ENCODE results near the gene DISP2.

DISP2 gene

GRCh38 chr15:40367686-40368611, 9.9 kb downstream of the DISP2 start:
- Histone ChIP-seq H3K27ac (ENCODE audit: low read length) (no peak overlapping the region), H3K4me1 (ENCODE audit: control insufficient read depth in 1 of 2, insufficient read depth in 2 of 2, low read length in 2 of 2) (peaks cover 0 to 16% of the 10 kb centered on the region in 2 donors), H3K4me3 (ENCODE audit: low read depth in 1 of 2, low read length in 2 of 2) (peak overlapping the region; percentile 21 to 57), H3K27me3 (ENCODE audit: low read depth, low read length) (no peaks in the 10 kb centered on the region), H3K36me3 (ENCODE audit: control insufficient read depth in 1 of 2, insufficient read depth in 2 of 2, low read length in 2 of 2) (no peaks in the 10 kb centered on the region), H3K9me3 (ENCODE audit: control insufficient read depth in 1 of 2, low read length in 2 of 2) (no peaks in the 10 kb centered on the region)

DNA sequence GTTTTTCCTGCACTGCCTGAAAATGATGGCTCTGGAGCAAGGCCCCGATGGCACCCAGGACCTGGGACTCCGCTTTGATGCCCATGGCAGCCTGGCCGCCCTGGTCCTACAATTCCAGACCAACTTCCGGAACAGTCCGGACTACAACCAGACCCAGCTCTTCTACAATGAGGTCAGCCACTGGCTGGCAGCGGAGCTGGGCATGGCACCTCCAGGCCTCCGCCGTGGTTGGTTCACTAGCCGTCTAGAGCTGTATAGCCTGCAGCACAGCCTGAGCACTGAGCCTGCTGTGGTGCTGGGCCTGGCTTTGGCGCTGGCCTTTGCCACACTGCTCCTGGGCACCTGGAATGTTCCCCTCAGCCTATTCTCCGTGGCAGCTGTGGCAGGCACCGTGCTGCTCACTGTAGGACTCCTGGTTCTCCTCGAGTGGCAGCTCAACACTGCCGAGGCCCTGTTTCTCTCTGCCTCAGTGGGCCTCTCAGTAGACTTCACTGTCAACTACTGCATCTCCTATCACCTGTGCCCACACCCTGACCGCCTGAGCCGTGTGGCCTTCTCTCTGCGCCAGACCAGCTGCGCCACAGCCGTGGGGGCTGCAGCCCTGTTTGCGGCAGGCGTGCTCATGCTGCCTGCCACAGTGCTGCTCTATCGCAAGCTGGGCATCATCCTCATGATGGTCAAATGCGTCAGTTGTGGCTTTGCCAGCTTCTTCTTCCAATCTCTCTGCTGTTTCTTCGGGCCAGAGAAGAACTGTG, 10.9 kb downstream of the DISP2 start:
- Histone ChIP-seq H3K27ac (ENCODE audit: low read length) (no peak overlapping the region), H3K4me3 (ENCODE audit: low read depth in 1 of 2, low read length in 2 of 2) (no peak overlapping the region), H3K9me3 (ENCODE audit: control insufficient read depth in 1 of 2, low read length in 2 of 2) (no peaks in the 10 kb centered on the region), H3K36me3 (ENCODE audit: control insufficient read depth in 1 of 2, insufficient read depth in 2 of 2, low read length in 2 of 2) (no peaks in the 10 kb centered on the region), H3K27me3 (ENCODE audit: low read depth, low read length) (no peaks in the 10 kb centered on the region), H3K4me1 (ENCODE audit: control insufficient read depth in 1 of 2, insufficient read depth in 2 of 2, low read length in 2 of 2) (peaks cover 0 to 16% of the 10 kb centered on the region in 2 donors)

DNA sequence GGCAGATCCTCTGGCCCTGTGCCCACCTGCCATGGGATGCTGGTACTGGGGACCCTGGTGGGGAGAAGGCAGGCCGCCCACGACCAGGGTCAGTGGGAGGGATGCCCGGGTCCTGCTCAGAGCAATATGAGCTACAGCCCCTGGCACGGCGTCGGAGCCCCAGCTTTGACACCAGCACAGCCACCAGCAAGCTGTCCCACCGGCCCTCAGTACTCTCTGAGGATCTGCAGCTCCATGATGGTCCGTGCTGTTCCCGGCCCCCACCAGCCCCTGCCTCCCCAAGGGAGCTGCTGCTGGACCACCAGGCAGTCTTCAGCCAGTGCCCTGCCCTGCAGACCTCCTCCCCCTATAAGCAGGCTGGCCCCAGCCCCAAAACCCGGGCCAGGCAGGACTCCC, 11.5 kb downstream of the DISP2 start:
- Histone ChIP-seq H3K27me3 (ENCODE audit: low read depth, low read length) (no peaks in the 10 kb centered on the region), H3K4me1 (ENCODE audit: control insufficient read depth in 1 of 2, insufficient read depth in 2 of 2, low read length in 2 of 2) (peaks cover 0 to 16% of the 10 kb centered on the region in 2 donors), H3K9me3 (ENCODE audit: control insufficient read depth in 1 of 2, low read length in 2 of 2) (no peaks in the 10 kb centered on the region), H3K36me3 (ENCODE audit: control insufficient read depth in 1 of 2, insufficient read depth in 2 of 2, low read length in 2 of 2) (no peaks in the 10 kb centered on the region), H3K27ac (ENCODE audit: low read length) (no peak overlapping the region), H3K4me3 (ENCODE audit: low read depth in 1 of 2, low read length in 2 of 2) (no peak overlapping the region)

DNA sequence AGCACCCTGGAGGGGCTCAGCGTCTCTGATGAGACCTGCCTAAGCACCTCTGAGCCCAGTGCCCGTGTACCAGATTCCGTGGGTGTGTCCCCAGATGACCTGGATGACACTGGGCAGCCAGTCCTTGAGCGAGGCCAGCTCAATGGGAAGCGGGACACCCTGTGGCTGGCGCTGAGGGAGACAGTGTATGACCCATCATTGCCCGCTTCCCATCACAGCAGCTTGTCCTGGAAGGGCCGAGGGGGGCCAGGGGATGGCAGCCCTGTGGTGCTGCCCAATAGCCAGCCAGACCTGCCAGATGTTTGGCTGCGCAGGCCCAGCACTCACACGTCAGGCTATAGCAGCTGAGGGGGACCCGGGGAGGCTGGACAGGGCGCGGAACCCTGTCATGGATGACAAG, 12.0 kb downstream of the DISP2 start:
- Histone ChIP-seq H3K36me3 (ENCODE audit: control insufficient read depth in 1 of 2, insufficient read depth in 2 of 2, low read length in 2 of 2) (no peaks in the 10 kb centered on the region), H3K4me1 (ENCODE audit: control insufficient read depth in 1 of 2, insufficient read depth in 2 of 2, low read length in 2 of 2) (peaks cover 0 to 16% of the 10 kb centered on the region in 2 donors), H3K9me3 (ENCODE audit: control insufficient read depth in 1 of 2, low read length in 2 of 2) (no peaks in the 10 kb centered on the region), H3K4me3 (ENCODE audit: low read depth in 1 of 2, low read length in 2 of 2) (no peak overlapping the region), H3K27me3 (ENCODE audit: low read depth, low read length) (no peaks in the 10 kb centered on the region), H3K27ac (ENCODE audit: low read length) (no peak overlapping the region)

- H3K36me3 ChIP-seq (ENCODE audit: control insufficient read depth in 1 of 2, insufficient read depth in 2 of 2, low read length in 2 of 2), result no peaks in the 10 kb centered on the region
- no peak overlapping the region for H3K27ac ChIP-seq (ENCODE audit: low read length)
- no peaks in the 10 kb centered on the region for H3K9me3 ChIP-seq (ENCODE audit: control insufficient read depth in 1 of 2, low read length in 2 of 2)
- no peak overlapping the region for H3K4me3 ChIP-seq (ENCODE audit: low read depth in 1 of 2, low read length in 2 of 2)
- H3K27me3 ChIP-seq (ENCODE audit: low read depth, low read length), result no peaks in the 10 kb centered on the region
- peaks cover 0 to 4% of the 10 kb centered on the region in 2 donors for H3K4me1 ChIP-seq (ENCODE audit: control insufficient read depth in 1 of 2, insufficient read depth in 2 of 2, low read length in 2 of 2)
These were observed 15.0 kb downstream of the DISP2 start for GRCh38 chr15:40372981-40373380.

- Histone ChIP-seq H3K4me3 (ENCODE audit: low read depth in 1 of 2, low read length in 2 of 2) (no peak overlapping the region), H3K27me3 (ENCODE audit: low read depth, low read length) (no peaks in the 10 kb centered on the region), H3K4me1 (ENCODE audit: control insufficient read depth in 1 of 2, insufficient read depth in 2 of 2, low read length in 2 of 2) (no peaks in the 10 kb centered on the region), H3K9me3 (ENCODE audit: control insufficient read depth in 1 of 2, low read length in 2 of 2) (no peaks in the 10 kb centered on the region), H3K36me3 (ENCODE audit: control insufficient read depth in 1 of 2, insufficient read depth in 2 of 2, low read length in 2 of 2) (no peaks in the 10 kb centered on the region), H3K27ac (ENCODE audit: low read length) (no peak overlapping the region)
These were observed 19.6 kb downstream of the DISP2 start for GRCh38 chr15:40377606-40378005.

DNA sequence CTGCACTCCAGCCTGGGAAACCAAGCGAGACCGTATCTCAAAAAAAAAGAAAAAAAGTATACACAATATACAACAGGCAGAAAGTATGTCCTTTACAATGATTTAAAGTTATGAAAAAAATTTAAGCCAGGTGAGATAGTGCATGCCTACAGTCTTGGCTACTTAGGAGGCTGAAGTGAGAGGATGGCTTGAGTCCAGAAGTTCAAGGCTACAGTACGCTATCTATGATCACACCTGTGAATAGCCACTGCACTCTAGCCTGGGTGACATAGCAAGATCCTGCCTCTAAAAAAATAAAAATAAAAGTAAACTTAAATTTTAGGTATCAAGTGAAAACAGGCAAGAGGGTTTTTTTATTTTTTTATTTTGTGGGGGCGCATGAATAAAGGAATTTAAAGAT, 21.4 kb downstream of the DISP2 start:
- Histone ChIP-seq H3K4me3 (ENCODE audit: low read depth in 1 of 2, low read length in 2 of 2) (no peak overlapping the region), H3K27ac (ENCODE audit: low read length) (no peak overlapping the region), H3K9me3 (ENCODE audit: control insufficient read depth in 1 of 2, low read length in 2 of 2) (no peaks in the 10 kb centered on the region), H3K4me1 (ENCODE audit: control insufficient read depth in 1 of 2, insufficient read depth in 2 of 2, low read length in 2 of 2) (peaks cover 0 to 11% of the 10 kb centered on the region in 2 donors), H3K36me3 (ENCODE audit: control insufficient read depth in 1 of 2, insufficient read depth in 2 of 2, low read length in 2 of 2) (no peaks in the 10 kb centered on the region), H3K27me3 (ENCODE audit: low read depth, low read length) (no peaks in the 10 kb centered on the region)

DNA sequence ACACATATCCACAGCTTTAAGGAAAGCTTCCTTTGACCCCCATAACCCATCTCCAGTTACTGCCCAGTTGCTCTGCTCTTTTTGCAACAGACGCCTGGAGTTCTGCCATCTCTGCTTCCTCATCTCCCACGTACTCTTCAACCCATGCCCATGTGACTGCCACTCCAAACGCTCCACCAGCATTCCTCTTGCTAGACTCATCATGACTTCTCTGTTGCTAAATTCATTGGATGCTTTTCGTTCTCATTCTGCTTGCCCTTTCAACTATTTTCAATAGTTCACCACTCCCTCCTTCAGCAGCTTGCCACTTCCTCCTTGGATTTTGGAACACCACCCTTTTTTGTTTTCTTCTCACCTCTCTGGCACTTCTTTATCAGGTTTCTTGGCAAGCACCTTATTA, 21.8 kb downstream of the DISP2 start:
- no peaks in the 10 kb centered on the region for H3K27me3 ChIP-seq (ENCODE audit: low read depth, low read length)
- H3K4me1 ChIP-seq (ENCODE audit: control insufficient read depth in 1 of 2, insufficient read depth in 2 of 2, low read length in 2 of 2), result peaks cover 0 to 11% of the 10 kb centered on the region in 2 donors
- H3K9me3 ChIP-seq (ENCODE audit: control insufficient read depth in 1 of 2, low read length in 2 of 2), result no peaks in the 10 kb centered on the region
- no peaks in the 10 kb centered on the region for H3K36me3 ChIP-seq (ENCODE audit: control insufficient read depth in 1 of 2, insufficient read depth in 2 of 2, low read length in 2 of 2)
- no peak overlapping the region for H3K27ac ChIP-seq (ENCODE audit: low read length)
- no peak overlapping the region for H3K4me3 ChIP-seq (ENCODE audit: low read depth in 1 of 2, low read length in 2 of 2)

DNA sequence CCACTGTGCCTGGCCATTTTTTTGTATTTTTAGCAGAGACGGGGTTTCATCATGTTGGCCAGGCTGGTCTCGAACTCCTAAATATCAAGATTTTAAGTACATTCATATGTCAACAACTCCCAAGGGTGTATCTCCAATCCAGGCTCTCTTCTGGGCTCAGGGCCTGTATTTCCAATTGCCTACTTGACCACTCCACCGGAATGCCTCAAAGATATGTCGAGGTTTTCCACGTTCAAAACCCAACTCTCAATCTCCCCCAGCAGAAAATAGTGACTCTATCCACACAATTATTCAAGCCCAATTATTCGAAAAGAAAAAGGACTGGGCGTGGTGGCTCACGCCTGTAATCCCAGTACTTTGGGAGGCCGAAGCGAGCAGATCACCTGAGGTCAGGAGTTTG, 22.6 kb downstream of the DISP2 start:
- no peaks in the 10 kb centered on the region for H3K27me3 ChIP-seq (ENCODE audit: low read depth, low read length)
- no peaks in the 10 kb centered on the region for H3K36me3 ChIP-seq (ENCODE audit: control insufficient read depth in 1 of 2, insufficient read depth in 2 of 2, low read length in 2 of 2)
- H3K4me3 ChIP-seq (ENCODE audit: low read depth in 1 of 2, low read length in 2 of 2), result no peak overlapping the region
- no peaks in the 10 kb centered on the region for H3K9me3 ChIP-seq (ENCODE audit: control insufficient read depth in 1 of 2, low read length in 2 of 2)
- no peak overlapping the region for H3K27ac ChIP-seq (ENCODE audit: low read length)
- peaks cover 0 to 11% of the 10 kb centered on the region in 2 donors for H3K4me1 ChIP-seq (ENCODE audit: control insufficient read depth in 1 of 2, insufficient read depth in 2 of 2, low read length in 2 of 2)

- peak overlapping the region; percentile 81 to 94 for H3K4me3 ChIP-seq (ENCODE audit: low read depth in 1 of 2, low read length in 2 of 2)
- H3K27me3 ChIP-seq (ENCODE audit: low read depth, low read length), result no peaks in the 10 kb centered on the region
- H3K36me3 ChIP-seq (ENCODE audit: control insufficient read depth in 1 of 2, insufficient read depth in 2 of 2, low read length in 2 of 2), result peaks cover 6 to 8% of the 10 kb centered on the region in 2 donors
- H3K27ac ChIP-seq (ENCODE audit: low read length), result no peak overlapping the region
- peaks cover 0 to 11% of the 10 kb centered on the region in 2 donors for H3K4me1 ChIP-seq (ENCODE audit: control insufficient read depth in 1 of 2, insufficient read depth in 2 of 2, low read length in 2 of 2)
- H3K9me3 ChIP-seq (ENCODE audit: control insufficient read depth in 1 of 2, low read length in 2 of 2), result no peaks in the 10 kb centered on the region
These were observed 24.0 kb downstream of the DISP2 start for GRCh38 chr15:40381818-40382529.

All from muscle layer of duodenum (tissue), 2 donors.